ENCODE data around the gene MEGF9. TPM values are rescaled to one million over a fixed set of nuclear protein-coding genes. Genes with fewer than 3 reads are reported as not detected.

Gene MEGF9
- total RNA-seq, 3 donors from 2014 or later: 22.0 to 30.3 (median 27.2) TPM

GRCh38 chr9:120593250-120593954 lies 120.9 kb downstream of the MEGF9 start:
- no peaks in the 10 kb centered on the region for H3K36me3 ChIP-seq
- no peaks in the 10 kb centered on the region for H3K4me1 ChIP-seq
- H3K4me3 ChIP-seq: no peak overlapping the region
- DNase-seq (ENCODE audit: low spot score in 2 of 2): no peak
- peaks cover 0 to 9% of the 10 kb centered on the region in 2 donors for H3K9me3 ChIP-seq
- H3K27ac ChIP-seq: no peak overlapping the region
- TF ChIP-seq CTCF (IDR thresholded peaks at IDR 0.05) (no peak), POLR2A (IDR thresholded peaks at IDR 0.05) (no peak), POLR2AphosphoS5 (IDR thresholded peaks at IDR 0.05) (no peak)
- intact Hi-C loops (cut with DNase I; ENCODE audit: low total_unique reads): no loop called here
- no peaks in the 10 kb centered on the region for H3K27me3 ChIP-seq

- no peak for DNase-seq (ENCODE audit: low spot score in 2 of 2)
- no peaks in the 10 kb centered on the region for H3K27me3 ChIP-seq
- no peak for TF ChIP-seq CTCF (IDR thresholded peaks at IDR 0.05)
- no peaks in the 10 kb centered on the region for H3K36me3 ChIP-seq
- H3K4me1 ChIP-seq: no peaks in the 10 kb centered on the region
- H3K4me3 ChIP-seq: no peak overlapping the region
- no peak overlapping the region for H3K27ac ChIP-seq
- intact Hi-C loops (cut with DNase I; ENCODE audit: low total_unique reads): no loop called here
- H3K9me3 ChIP-seq: peaks cover 0 to 9% of the 10 kb centered on the region in 2 donors
Measured at GRCh38 chr9:120592210-120592609, 122.1 kb downstream of the MEGF9 start.

DNA sequence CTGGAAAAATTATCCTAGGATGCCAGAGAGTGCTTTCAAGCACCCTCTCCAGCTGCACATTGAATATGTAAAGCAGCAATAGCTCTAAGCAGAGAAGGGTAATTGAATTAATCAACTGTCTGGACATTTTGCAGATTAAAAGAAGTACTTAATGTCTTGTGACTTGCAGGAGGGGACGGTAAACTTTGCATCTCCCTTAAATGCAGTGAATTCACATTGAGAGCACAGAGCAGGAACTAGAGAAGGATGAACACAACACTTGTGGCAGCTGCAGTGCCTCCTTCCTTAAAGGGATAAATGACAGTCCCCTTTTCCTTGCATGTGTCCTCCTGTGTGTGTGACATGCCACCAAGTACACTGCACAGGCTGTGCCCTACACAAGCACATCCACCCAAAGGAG lies 126.9 kb downstream of the MEGF9 start:
- TF ChIP-seq CTCF (IDR thresholded peaks at IDR 0.05): no peak
- no peak for TF ChIP-seq POLR2AphosphoS5 (IDR thresholded peaks at IDR 0.05)
- no peak for TF ChIP-seq POLR2A (IDR thresholded peaks at IDR 0.05)
- no peak overlapping the region for H3K27ac ChIP-seq
- H3K4me1 ChIP-seq: no peaks in the 10 kb centered on the region
- intact Hi-C loops (cut with DNase I; ENCODE audit: low total_unique reads): no loop called here
- no peaks in the 10 kb centered on the region for H3K27me3 ChIP-seq
- H3K4me3 ChIP-seq: no peak overlapping the region
- H3K9me3 ChIP-seq: peaks cover 0 to 7% of the 10 kb centered on the region in 2 donors
- DNase-seq (ENCODE audit: low spot score in 2 of 2): no peak
- H3K36me3 ChIP-seq: no peaks in the 10 kb centered on the region

GRCh38 chr9:120583958-120584369 lies 130.3 kb downstream of the MEGF9 start:
- peak in 1 of 2 donors; percentile 76 for DNase-seq (ENCODE audit: low spot score in 2 of 2)
- no peak overlapping the region for H3K4me3 ChIP-seq
- H3K27ac ChIP-seq: peak overlapping the region in 1 of 2 donors; percentile 57
- H3K36me3 ChIP-seq: no peaks in the 10 kb centered on the region
- TF ChIP-seq CTCF (IDR thresholded peaks at IDR 0.05) (no peak), POLR2AphosphoS5 (IDR thresholded peaks at IDR 0.05) (no peak)
- no peaks in the 10 kb centered on the region for H3K27me3 ChIP-seq
- no peaks in the 10 kb centered on the region for H3K9me3 ChIP-seq
- peaks cover 0 to 3% of the 10 kb centered on the region in 2 donors for H3K4me1 ChIP-seq
- intact Hi-C loops (cut with DNase I; ENCODE audit: low total_unique reads): no loop called here

GRCh38 chr9:120580051-120580896 lies 134.0 kb downstream of the MEGF9 start, which contains the start of gene CDK5RAP2:
CDK5RAP2 (minus strand) TSS chr9:120580167; CDS start chr9:120579978, 189 bp downstream.
- TF ChIP-seq POLR2A (IDR thresholded peaks at IDR 0.05) (peak; percentile 4), CTCF (IDR thresholded peaks at IDR 0.05) (no peak), POLR2AphosphoS5 (IDR thresholded peaks at IDR 0.05) (peak; percentile 73 to 84 (median 83))
- peak within 1 kb of the TSS; percentile 81 to 90 for H3K27ac ChIP-seq
- H3K27me3 ChIP-seq: no peaks in the 10 kb centered on the region
- peak within 1 kb of the TSS; percentile 76 to 98 (median 88) for H3K4me3 ChIP-seq
- peak; percentile 94 to 95 for DNase-seq (ENCODE audit: low spot score in 2 of 2)
- H3K36me3 ChIP-seq: no peaks in the 10 kb centered on the region
- intact Hi-C loops (cut with DNase I; ENCODE audit: low total_unique reads): no loop called here
- H3K4me1 ChIP-seq: peaks cover 0 to 8% of the 10 kb centered on the region in 2 donors
- H3K9me3 ChIP-seq: no peaks in the 10 kb centered on the region
